ENCODE measurements around the gene KIF16B.

DNA sequence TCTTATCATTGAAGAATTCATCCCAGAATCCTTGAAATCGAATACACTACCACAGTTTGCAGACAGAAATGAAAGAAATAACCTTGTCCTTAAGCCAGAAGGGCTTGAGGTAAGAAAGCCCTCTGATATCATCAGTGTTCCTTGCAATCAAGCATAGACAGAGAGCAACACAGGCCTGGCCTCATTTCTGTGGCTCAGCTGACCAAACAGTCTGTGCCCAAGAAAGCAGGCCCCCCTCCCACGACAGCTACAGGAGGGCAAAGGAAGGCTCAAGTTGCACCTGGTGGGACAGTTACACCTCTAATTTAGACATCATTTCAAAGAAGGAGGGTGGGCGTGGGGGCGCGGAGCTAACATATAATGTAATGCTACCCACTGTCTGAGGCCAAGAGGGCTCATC is 21.6 kb downstream of the KIF16B start:
- TF ChIP-seq POLR2A (IDR thresholded peaks at IDR 0.05) (no peak), POLR2AphosphoS5 (IDR thresholded peaks at IDR 0.05) (no peak), EP300 (IDR thresholded peaks at IDR 0.05) (no peak)
- TF ChIP-seq, protein P1, sequence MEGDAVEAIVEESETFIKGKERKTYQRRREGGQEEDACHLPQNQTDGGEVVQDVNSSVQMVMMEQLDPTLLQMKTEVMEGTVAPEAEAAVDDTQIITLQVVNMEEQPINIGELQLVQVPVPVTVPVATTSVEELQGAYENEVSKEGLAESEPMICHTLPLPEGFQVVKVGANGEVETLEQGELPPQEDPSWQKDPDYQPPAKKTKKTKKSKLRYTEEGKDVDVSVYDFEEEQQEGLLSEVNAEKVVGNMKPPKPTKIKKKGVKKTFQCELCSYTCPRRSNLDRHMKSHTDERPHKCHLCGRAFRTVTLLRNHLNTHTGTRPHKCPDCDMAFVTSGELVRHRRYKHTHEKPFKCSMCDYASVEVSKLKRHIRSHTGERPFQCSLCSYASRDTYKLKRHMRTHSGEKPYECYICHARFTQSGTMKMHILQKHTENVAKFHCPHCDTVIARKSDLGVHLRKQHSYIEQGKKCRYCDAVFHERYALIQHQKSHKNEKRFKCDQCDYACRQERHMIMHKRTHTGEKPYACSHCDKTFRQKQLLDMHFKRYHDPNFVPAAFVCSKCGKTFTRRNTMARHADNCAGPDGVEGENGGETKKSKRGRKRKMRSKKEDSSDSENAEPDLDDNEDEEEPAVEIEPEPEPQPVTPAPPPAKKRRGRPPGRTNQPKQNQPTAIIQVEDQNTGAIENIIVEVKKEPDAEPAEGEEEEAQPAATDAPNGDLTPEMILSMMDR (IDR thresholded peaks at IDR 0.05), result no peak

All from stomach (tissue), 4 donors.